Erythroblast (primary cell): Measurements from ENCODE around the gene BRD3OS.
"Not testable (repeated sequence)": the region's sequence is repeated elsewhere in the genome, so short reads cannot be mapped to it uniquely, and the experiment has no call there.

ENCODE experiments used
- DNase-seq, 2 experiments: peaks; one replicate each; lab custom pipeline; 2025; lab: John Stamatoyannopoulos, UW
- GATA1 ChIP-seq: IDR thresholded peaks from 2 replicates; pipeline ENCODE4 v1.6.1; 2011; ENCODE audit warnings: low read depth, mild to moderate bottlenecking, control low read depth, low read length, moderate library complexity
- POLR2A ChIP-seq: IDR thresholded peaks from 2 replicates; pipeline ENCODE4 v1.6.1; 2011; ENCODE audit warnings: mild to moderate bottlenecking, low read length

BRD3OS gene

GRCh38 chr9:134068744-134069479 is 43.6 kb downstream of the BRD3OS start:
- DNase-seq = no peak
- no peak for TF ChIP-seq GATA1
- TF ChIP-seq POLR2A = no peak

DNA sequence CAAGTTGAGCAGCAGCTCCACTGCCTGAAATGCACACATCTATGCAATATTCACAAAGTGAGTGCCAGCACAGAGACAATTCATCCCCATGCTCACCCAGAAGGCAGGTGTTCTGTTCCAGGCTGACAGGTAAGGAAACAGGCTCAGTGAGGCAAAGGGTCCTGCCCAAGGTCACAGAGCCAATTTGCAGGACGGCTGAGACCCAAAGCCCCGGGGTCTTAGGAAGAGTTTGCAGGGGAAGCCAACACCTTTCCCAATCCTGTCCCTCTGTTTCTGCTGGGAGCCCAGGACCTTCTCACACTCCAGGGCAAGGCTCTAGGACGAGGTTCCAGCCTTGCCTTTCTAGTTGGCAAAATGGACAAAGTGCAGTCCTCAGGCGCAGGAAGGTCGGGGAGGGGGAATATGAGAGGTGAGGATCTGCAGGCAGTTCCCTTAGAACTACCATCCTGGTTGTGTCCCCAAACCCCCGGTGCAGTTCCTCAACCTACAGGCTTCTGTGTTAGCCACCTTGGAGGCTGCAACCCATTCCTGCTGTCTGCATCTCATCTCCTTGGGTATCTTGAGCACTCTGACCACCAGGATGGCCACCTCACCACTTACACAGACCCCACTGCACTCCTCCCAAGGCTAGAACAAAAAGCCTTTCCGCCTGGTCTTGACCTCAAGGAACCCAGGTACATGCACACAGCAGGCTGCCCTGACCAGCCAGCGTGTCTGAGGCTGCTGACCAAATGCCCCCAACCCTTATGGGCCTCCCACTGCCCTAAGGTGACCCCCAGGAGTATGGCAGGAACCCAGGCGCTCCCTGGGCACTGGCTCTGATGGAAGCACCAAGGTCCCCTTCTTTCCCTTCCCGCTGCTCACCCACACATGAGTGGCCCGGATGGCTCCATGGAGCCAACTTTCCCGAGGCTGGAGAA is 44.5 kb downstream of the BRD3OS start:
- DNase-seq = no peak
- TF ChIP-seq POLR2A (no peak), GATA1 (no peak)

DNA sequence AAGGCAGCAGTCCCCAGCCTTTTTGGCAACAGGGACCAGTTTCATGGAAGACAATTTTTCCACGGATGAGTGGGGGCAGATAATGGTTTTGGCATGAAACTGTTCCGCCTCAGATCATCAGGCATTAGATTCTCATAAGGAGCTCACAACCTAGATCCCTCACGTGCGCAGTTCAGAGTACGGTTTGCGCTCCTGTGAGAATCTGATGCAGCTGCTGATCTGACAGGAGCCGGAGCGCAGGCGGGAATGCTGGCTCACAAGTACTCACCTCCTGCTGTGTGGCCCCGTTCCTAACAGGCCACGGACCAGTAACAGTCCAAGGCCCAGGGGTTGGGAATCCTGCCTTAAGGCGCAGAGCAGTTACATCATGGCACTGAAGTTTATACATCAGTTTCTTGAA is 45.9 kb downstream of the BRD3OS start:
- TF ChIP-seq POLR2A (no peak), GATA1 (no peak)
- no peak for DNase-seq

DNA sequence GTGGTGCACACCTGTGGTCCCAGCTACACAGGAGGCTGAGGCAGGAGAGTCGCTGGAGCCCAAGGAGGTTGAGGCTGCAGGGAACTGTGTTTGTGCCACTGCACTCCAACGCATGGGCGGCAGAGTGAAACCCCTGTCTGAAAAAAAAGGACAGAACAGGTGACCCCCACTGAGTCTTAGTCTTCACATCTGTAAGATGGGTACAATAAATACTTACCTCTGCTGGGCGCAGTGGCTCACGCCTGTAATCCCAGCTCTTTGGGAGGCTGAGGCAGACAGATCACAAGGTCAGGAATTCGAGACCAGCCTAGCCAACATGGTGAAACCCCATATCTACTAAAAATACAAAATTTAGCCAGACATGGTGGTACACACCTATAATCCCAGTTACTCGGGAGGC is 47.4 kb downstream of the BRD3OS start:
- DNase-seq = not testable (repeated sequence)

DNA sequence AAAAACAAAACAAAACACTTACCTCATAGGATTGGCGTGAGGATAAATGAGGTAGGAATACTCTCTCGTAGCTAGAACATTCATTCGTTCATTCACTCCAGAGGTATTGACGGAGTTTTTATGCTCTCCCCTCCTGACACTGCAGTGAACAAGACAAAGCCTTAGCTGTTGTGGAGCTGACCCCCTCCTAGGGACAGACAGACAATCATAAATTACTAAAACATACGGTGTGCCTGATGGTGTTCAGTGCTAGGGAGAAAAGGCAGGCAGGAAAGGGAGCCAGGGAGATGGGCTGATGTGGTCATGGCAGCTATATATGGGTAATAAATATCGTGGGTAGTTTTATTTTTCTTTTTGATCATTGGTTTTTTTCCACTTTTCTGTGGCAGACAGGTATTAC is 48.2 kb downstream of the BRD3OS start:
- no peak for TF ChIP-seq POLR2A
- no peak for TF ChIP-seq GATA1
- no peak for DNase-seq

DNA sequence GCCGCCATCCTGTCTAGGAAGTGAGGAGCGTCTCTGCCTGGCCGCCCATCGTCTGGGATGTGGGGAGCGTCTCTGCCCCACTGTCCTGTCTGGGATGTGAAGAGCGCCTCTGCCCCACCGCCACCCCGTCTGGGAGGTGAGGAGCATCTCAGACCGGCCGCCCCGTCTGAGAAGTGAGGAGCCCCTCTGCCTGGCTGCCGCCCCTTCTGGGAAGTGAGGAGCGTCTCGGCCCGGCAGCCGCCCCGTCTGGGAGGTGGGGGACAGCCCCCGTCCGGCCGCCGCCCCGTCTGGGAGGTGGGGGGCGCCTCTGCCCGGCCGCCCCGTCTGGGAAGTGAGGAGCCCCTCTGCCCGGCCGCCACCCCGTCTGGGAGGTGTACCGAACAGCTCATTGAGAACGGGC is 50.4 kb downstream of the BRD3OS start:
- DNase-seq = not testable (repeated sequence)

DNA sequence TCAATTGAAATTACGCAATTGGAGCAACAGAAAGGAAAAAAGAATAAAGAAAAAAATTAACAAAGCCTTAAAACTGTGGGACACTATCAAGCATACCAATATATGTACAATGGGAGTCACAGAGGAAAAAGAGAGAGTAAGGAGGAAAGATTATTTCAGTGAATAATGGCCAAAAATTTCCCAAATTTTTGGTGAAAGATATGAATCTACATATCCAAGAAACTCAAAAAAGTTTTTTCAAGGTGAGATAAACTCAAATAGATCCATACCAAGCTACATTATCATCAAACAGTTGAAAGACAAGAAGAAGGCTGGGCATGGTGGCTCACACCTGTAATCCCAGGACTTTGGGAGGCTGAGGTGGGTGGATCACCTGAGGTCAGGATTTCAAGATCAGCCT is 51.4 kb downstream of the BRD3OS start:
- TF ChIP-seq GATA1 = no peak
- no peak for TF ChIP-seq POLR2A
- DNase-seq = no peak
